Adrenal gland (tissue), 12 donors: ENCODE data around the gene MUS81. TPM values are rescaled to one million over a fixed set of nuclear protein-coding genes. Genes with fewer than 3 reads are reported as not detected.
A peak's percentile ranks its signal among the peaks of the same experiment; 100 is the strongest.

Experiments
- DNase-seq, 7 donors: peaks; one replicate each; pipeline ENCODE4 v3.0.0-alpha.2; 2019 to 2020
- H3K27ac ChIP-seq, 5 donors: fragments of 200-600 bp; sonication (generic) in 4 of 5; 1 replicate in 3 of 5; 2 replicates in 2 of 5; pipeline versions ENCODE4 v1.5.1 to v1.8.0; 2016 to 2020; ENCODE audit warnings: mild to moderate bottlenecking in 1 of 5
- H3K27me3 ChIP-seq: fragments of 200-600 bp; 2 replicates; pipeline ENCODE4 v1.8.0; 2021
- H3K36me3 ChIP-seq, 2 donors: fragments of 200-600 bp; replicated peaks in 1 of 2; 1 replicate in 1 of 2; 2 replicates in 1 of 2; pipeline versions ENCODE4 v1.5.1 to v1.8.0; 2018 to 2022
- H3K4me1 ChIP-seq, 2 donors: fragments of 200-600 bp; replicated peaks in 1 of 2; 1 replicate in 1 of 2; 2 replicates in 1 of 2; pipeline versions ENCODE4 v1.5.1 to v1.8.0; 2018 to 2021
- H3K4me3 ChIP-seq, 4 donors: fragments of 200-600 bp; sonication (generic) in 3 of 4; one replicate each; pipeline ENCODE4 v1.5.1; 2016 to 2018
- H3K9me3 ChIP-seq, 3 donors: fragments of 200-600 bp; sonication (generic) in 1 of 3; replicated peaks in 1 of 3; 1 replicate in 2 of 3; 2 replicates in 1 of 3; pipeline versions ENCODE4 v1.5.1 to v1.8.0; 2016 to 2021
- POLR2A ChIP-seq, 2 donors: fragments of 450-650 bp; IDR thresholded peaks; one replicate each; pipeline ENCODE4 v1.6.1; 2017; ENCODE audit warnings: antibody characterized with exemption in 2 of 2, mild to moderate bottlenecking in 2 of 2, moderate library complexity in 1 of 2
- WGBS, 4 donors: extraction: QIAGEN DNeasy Blood & Tissue Kit in 2 of 4; methylation state at CpG; one replicate each; pipeline versions ENCODE4 v1.1.5 to v1.1.7; 2013 to 2017; 5-methylcytosine and 5-hydroxymethylcytosine counted together
- intact Hi-C, 2 donors: fragments of 100-400 bp; cut with DNase I; formaldehyde crosslinking; loops; one replicate each; pipeline versions ENCODE4 v1.14.1 to v1.15.0; 2022 to 2023
- polyA plus RNA-seq, 3 donors: library from polyadenylated mRNA; stranded (reverse); fragments of 200-250 nt in 2 of 3; fragments of 350-450 nt in 1 of 3; fragmentation: Illumina TruSeq in 1 of 3; extraction: RNeasy Lipid Tissue Mini Kit (QIAGEN cat#74804) in 1 of 3; gene quantifications; one replicate each; pipeline ENCODE4 v1.2.3, GENCODE V29; 2013 to 2014
- total RNA-seq, 9 donors: library from RNA; depleted of rRNA in 4 of 9; stranded (reverse); fragments of >200 nt in 4 of 9; fragments of 120-200 nt in 1 of 9; fragmentation: NEBNext Ultra II Directional in 1 of 9; extraction: Animal tissue kit (Norgen Biotek cat#: 25700) in 1 of 9; gene quantifications; one replicate each; pipeline versions ENCODE4 v1.1.0 to v1.2.4, GENCODE V29; 2013 to 2023
- TF ChIP-seq, protein P1 (sequence below), 6 experiments: fragments of 450-650 bp in 4 of 6; fragments of 200-600 bp in 2 of 6; sonication (generic) in 1 of 6; IDR thresholded peaks; 1 replicate in 5 of 6; 2 replicates in 1 of 6; pipeline versions ENCODE4 v1.5.1 to v1.8.0; 2016 to 2021; ENCODE audit warnings: antibody characterized with exemption in 6 of 6, mild to moderate bottlenecking in 2 of 6, moderate library complexity in 1 of 6
- donor health status: healthy with polysubstance abuse.
- donor health status: Bipolar disorder and iron deficiency.
- donor health status: DM: yes; HTN: yes; CAD: no.
- donor health status: DM: no; HTN: no; CAD: no.
- donor health status: DM: no; HTN: no; CAD: no.
- donor health status: DM: yes; HTN: yes; CAD: no.

Gene MUS81
- total and polyA plus RNA-seq, 12 donors, result 16.1 to 147 (median 41.1) TPM

DNA sequence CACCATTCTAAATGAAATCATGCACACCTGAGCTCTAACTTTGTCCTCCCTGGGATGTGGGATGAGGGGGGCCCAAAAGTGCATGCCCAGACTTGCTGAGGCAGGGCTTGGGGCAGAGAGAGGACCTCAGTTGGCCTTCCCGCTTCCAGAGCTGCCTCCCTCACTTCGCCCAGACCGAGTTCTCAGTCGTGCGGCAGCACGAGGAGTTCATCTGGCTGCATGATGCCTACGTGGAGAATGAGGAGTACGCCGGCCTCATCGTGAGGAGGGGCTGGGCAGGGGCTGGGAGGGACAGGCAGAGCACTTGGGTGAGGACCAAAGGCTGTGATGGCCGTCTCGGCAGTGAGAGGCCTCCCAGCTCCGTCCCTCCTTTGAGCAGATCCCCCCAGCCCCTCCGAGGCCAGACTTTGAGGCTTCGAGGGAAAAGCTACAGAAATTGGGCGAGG is 10.4 kb upstream of the MUS81 start:
- TF ChIP-seq, protein P1, sequence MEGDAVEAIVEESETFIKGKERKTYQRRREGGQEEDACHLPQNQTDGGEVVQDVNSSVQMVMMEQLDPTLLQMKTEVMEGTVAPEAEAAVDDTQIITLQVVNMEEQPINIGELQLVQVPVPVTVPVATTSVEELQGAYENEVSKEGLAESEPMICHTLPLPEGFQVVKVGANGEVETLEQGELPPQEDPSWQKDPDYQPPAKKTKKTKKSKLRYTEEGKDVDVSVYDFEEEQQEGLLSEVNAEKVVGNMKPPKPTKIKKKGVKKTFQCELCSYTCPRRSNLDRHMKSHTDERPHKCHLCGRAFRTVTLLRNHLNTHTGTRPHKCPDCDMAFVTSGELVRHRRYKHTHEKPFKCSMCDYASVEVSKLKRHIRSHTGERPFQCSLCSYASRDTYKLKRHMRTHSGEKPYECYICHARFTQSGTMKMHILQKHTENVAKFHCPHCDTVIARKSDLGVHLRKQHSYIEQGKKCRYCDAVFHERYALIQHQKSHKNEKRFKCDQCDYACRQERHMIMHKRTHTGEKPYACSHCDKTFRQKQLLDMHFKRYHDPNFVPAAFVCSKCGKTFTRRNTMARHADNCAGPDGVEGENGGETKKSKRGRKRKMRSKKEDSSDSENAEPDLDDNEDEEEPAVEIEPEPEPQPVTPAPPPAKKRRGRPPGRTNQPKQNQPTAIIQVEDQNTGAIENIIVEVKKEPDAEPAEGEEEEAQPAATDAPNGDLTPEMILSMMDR (IDR thresholded peaks at IDR 0.05), result no peak
- no peak for TF ChIP-seq POLR2A (IDR thresholded peaks at IDR 0.05)
- Histone ChIP-seq H3K27me3 (no peaks in the 10 kb centered on the region), H3K4me3 (no peak overlapping the region), H3K9me3 (no peaks in the 10 kb centered on the region), H3K36me3 (peaks cover 0 to 32% of the 10 kb centered on the region in 2 donors), H3K4me1 (no peaks in the 10 kb centered on the region), H3K27ac (no peak overlapping the region)
- WGBS, 4 donors, result 45 to 56% (median 49%) methylated on average over 12 to 16 of the region's 16 CpGs
- DNase-seq, result no peak
- intact Hi-C loops, result no loop called here

DNA sequence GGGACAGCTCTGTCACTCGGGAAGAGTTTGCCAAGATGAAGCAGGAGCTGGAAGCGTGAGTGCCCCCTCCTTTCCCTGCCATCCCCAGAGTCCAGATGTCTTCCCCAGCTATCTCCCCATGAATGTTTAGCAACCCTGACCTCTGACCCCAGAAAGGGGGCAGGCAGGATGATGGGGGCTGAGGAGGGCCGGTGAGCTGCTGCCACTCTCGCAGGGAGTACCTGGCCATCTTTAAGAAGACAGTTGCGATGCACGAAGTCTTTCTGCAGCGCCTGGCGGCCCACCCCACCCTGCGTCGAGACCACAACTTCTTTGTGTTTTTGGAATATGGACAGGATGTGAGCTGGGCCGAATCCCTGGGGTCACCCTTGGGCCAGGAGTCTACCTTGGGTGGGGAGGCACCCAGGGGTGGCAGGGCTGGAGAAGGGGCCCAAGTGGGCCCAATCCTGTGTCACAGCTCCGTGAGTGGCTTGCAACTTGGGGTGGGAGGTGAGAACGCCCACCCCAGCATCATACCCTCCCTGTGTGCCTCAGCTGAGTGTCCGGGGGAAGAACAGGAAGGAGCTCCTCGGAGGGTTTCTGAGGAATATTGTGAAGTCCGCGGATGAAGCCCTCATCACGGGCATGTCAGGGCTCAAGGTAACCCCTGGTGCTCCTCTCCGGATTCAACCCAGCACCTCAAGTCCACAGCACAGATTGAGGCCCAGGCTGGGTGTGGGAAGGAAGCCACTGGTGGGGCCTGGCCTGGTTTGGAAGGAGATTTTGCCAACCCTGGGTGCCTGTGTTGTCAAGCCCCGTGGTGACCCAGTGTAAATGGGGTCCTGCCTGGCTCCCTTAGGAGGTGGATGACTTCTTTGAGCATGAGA is 9.8 kb upstream of the MUS81 start:
- H3K4me1 ChIP-seq, result peaks cover 0 to 3% of the 10 kb centered on the region in 2 donors
- H3K9me3 ChIP-seq, result no peaks in the 10 kb centered on the region
- TF ChIP-seq, protein P1 (IDR thresholded peaks at IDR 0.05), result no peak
- TF ChIP-seq POLR2A (IDR thresholded peaks at IDR 0.05), result no peak
- intact Hi-C loops, result no loop called here
- WGBS, 4 donors, result 68 to 80% (median 76%) methylated on average over 6 to 20 of the region's 20 CpGs
- H3K27me3 ChIP-seq, result no peaks in the 10 kb centered on the region
- peak in 1 of 7 donors; percentile 30 for DNase-seq
- H3K27ac ChIP-seq, result no peak overlapping the region
- peaks cover 0 to 39% of the 10 kb centered on the region in 2 donors for H3K36me3 ChIP-seq
- H3K4me3 ChIP-seq, result no peak overlapping the region

DNA sequence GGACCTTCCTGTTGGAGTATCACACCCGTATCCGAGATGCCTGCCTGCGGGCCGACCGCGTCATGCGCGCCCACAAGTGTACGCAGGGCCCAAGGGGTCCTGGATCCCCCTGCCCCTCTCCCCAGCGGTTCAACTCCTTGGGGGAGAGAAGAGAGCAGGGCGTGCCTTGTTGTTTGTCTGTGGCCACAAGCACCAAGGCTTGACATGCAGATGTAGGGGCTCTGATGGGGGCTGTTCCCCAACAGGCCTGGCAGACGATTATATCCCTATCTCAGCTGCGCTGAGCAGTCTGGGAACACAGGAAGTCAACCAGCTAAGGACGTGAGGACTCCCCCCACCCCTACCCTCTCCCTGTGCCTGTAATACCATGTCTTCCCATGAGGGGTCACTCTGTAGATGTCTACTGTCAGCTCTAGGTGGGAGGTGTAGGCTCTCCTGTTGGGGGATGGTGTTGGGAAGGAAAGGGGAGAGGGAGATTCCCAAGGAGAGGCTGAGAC is 9.1 kb upstream of the MUS81 start:
- H3K36me3 ChIP-seq, result peaks cover 0 to 46% of the 10 kb centered on the region in 2 donors
- peaks cover 0 to 7% of the 10 kb centered on the region in 2 donors for H3K4me1 ChIP-seq
- no peak for DNase-seq
- 85 to 89% (median 88%) methylated on average over 9 to 14 of the region's 14 CpGs for WGBS, 4 donors
- H3K9me3 ChIP-seq, result no peaks in the 10 kb centered on the region
- H3K4me3 ChIP-seq, result no peak overlapping the region
- intact Hi-C loops, result no loop called here
- H3K27me3 ChIP-seq, result no peaks in the 10 kb centered on the region
- TF ChIP-seq, protein P1 (IDR thresholded peaks at IDR 0.05), result peak in 5 of 6 experiments; percentile 10 to 49 (median 24)
- peak in 1 of 2 donors; percentile 7 for TF ChIP-seq POLR2A (IDR thresholded peaks at IDR 0.05)
- H3K27ac ChIP-seq, result no peak overlapping the region

DNA sequence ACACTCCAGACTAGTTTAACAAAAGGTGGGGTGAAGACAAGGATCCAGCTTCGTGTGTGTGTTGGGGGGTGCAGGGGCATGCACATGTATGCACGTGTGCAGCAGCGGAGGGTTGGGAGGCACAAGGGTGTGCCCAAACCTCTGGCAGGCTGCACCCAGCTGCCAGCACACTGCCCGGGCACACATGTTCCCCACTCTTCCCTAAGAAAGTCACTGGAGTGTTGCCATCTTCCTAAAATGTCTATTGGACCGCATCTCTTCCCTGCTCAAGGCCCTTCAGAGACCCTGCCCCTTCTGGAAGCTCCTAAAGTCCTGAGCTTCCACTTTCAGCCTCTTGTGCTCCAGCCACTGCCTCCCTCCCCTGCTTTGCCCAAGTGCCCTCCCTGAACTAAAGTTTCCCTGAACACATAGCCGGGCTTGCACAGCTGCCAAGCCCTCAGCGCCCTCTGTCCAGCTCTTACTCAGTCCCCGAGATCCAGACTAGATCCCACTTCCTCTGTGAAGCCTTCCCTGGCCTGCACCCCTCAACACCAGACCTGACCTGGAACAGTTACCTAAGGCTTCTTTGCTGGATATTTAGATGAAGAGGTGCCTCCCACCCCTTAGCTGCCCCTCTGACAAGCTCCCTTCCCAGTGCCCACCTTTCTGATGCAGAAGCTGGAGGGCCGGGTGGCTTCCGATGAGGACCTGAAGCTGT is 8.3 kb upstream of the MUS81 start:
- TF ChIP-seq, protein P1 (IDR thresholded peaks at IDR 0.05), result no peak
- no peak for TF ChIP-seq POLR2A (IDR thresholded peaks at IDR 0.05)
- H3K27me3 ChIP-seq, result no peaks in the 10 kb centered on the region
- H3K4me3 ChIP-seq, result no peak overlapping the region
- 86 to 92% (median 89%) methylated on average over 7 to 10 of the region's 10 CpGs for WGBS, 4 donors
- no peak overlapping the region for H3K27ac ChIP-seq
- no peak for DNase-seq
- peaks cover 0 to 46% of the 10 kb centered on the region in 2 donors for H3K36me3 ChIP-seq
- peaks cover 5 to 13% of the 10 kb centered on the region in 2 donors for H3K4me1 ChIP-seq
- intact Hi-C loops, result no loop called here
- H3K9me3 ChIP-seq, result no peaks in the 10 kb centered on the region
